GM12878 (cell line): ENCODE data around the gene USP15. TPM values are rescaled to one million over a fixed set of nuclear protein-coding genes. Genes with fewer than 3 reads are reported as not detected.

Source experiments
- CHD1 ChIP-seq: IDR thresholded peaks from 2 replicates; pipeline ENCODE4 v1.6.1; 2012; ENCODE audit warnings: low read depth, low read length, improper control_type of control experiment
- MAX ChIP-seq: IDR thresholded peaks from 2 replicates; pipeline ENCODE4 v1.6.1; 2012; ENCODE audit warnings: low read depth, low read length, improper control_type of control experiment
- PRDM15 ChIP-seq: fragments of 450-650 bp; formaldehyde crosslinking; IDR thresholded peaks from 2 replicates; pipeline ENCODE4 v1.4.0; 2020; ENCODE audit warnings: mild to moderate bottlenecking, moderate library complexity
- ZNF592 ChIP-seq: fragments of 450-650 bp; IDR thresholded peaks from 2 replicates; pipeline ENCODE4 v1.6.1; 2017; ENCODE audit warnings: mild to moderate bottlenecking, moderate library complexity
- polyA plus RNA-seq, 11 experiments: library from polyadenylated mRNA; depleted of rRNA in 4 of 11; unstranded in 6 of 11; stranded (reverse) in 5 of 11; fragments of >200 nt; fragmentation: Nextera tagmentation in 4 of 11; fragmentation: Illumina TruSeq in 1 of 11; extraction: Ambion mirVana in 4 of 11; extraction: Trizol in 1 of 11; gene quantifications; 1 replicate in 1 of 11; 2 replicates in 10 of 11; pipeline versions ENCODE4 v1.2.1 to v1.2.3, GENCODE V29; 2011 to 2016; ENCODE audit warnings: inconsistent platforms in 2 of 11, missing spikeins in 2 of 11, low read depth in 1 of 11
- total RNA-seq, 4 experiments: library from RNA; depleted of rRNA in 3 of 4; stranded (reverse); fragments of >200 nt in 3 of 4; fragmentation: Illumina TruSeq in 1 of 4; extraction: Trizol in 1 of 4; gene quantifications; 2 replicates each; pipeline versions ENCODE4 v1.2.1 to v1.2.3, GENCODE V29; 2013 to 2021

USP15 gene
- total and polyA plus RNA-seq, 10 of the 15 experiments (the other 5 are each of a cell fraction or from before 2014, with no cell fraction given): 57.6 to 101 (median 90.2) TPM

GRCh38 chr12:62328296-62328921 lies 68.2 kb downstream of the USP15 start (continued):
- TF ChIP-seq PRDM15 (CRISPR knock-in tag) (no peak), CHD1 (no peak), MAX (no peak), ZNF592 (no peak)
- TF ChIP-seq, all 136 proteins: peak for 0
